ENCODE data around the gene ABCC2. TPM values are rescaled to one million over a fixed set of nuclear protein-coding genes. Genes with fewer than 3 reads are reported as not detected.
"Not testable (repeated sequence)": the region's sequence is repeated elsewhere in the genome, so short reads cannot be mapped to it uniquely, and the experiment has no call there.

ABCC2 gene
- total and polyA plus RNA-seq, 8 donors, result 0.60 to 1.8 (median 1.1) TPM

DNA sequence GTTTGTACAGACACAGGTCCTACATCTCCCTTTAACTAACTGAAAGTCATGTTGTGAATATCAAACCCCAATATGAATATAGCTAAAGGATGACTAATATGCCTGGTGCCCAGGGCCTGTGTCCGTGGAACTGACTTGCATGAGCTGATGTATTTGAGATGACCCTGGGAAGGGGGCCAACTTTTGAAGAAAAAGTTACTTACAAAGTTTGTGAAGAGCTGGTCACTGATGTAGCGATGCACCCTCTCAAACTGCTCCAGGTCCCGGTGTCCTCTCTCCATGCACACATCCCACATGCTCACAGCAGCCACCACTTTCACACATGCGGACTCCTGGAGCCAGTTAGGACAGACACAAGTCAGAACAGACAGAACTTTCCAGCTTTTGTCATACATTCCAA lies 106.2 kb downstream of the ABCC2 start:
- DNase-seq, result peak in 1 of 4 donors; percentile 16
- H3K27ac ChIP-seq, result no peak overlapping the region
- intact Hi-C loops (cut with DNase I), result no loop called here
- no peak for ATAC-seq
- no peaks in the 10 kb centered on the region for H3K9me3 ChIP-seq
- H3K36me3 ChIP-seq, result peaks cover 0 to 80% of the 10 kb centered on the region in 2 donors
- H3K4me1 ChIP-seq, result no peaks in the 10 kb centered on the region
- H3K27me3 ChIP-seq, result no peaks in the 10 kb centered on the region
- no peak overlapping the region for H3K4me3 ChIP-seq
- TF ChIP-seq, protein P1, sequence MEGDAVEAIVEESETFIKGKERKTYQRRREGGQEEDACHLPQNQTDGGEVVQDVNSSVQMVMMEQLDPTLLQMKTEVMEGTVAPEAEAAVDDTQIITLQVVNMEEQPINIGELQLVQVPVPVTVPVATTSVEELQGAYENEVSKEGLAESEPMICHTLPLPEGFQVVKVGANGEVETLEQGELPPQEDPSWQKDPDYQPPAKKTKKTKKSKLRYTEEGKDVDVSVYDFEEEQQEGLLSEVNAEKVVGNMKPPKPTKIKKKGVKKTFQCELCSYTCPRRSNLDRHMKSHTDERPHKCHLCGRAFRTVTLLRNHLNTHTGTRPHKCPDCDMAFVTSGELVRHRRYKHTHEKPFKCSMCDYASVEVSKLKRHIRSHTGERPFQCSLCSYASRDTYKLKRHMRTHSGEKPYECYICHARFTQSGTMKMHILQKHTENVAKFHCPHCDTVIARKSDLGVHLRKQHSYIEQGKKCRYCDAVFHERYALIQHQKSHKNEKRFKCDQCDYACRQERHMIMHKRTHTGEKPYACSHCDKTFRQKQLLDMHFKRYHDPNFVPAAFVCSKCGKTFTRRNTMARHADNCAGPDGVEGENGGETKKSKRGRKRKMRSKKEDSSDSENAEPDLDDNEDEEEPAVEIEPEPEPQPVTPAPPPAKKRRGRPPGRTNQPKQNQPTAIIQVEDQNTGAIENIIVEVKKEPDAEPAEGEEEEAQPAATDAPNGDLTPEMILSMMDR (IDR thresholded peaks at IDR 0.05), result no peak

DNA sequence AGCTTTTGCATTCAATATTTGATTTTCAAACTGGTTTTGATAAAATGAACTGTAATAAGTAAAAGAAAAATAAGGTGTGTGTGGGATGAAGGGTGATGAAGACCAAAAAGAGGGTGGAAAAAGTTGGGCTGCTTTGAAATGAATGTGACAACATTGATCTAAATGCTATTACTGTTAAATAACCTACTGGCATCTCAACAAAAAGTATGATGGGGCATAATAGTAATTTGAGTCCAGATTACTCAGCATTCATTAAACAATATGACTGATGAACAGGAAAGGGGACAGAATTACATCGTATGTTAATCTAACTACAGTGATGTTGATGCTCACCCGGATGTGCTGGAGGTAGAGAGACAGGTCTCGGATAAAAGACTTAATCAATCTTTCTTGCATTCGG lies 112.2 kb downstream of the ABCC2 start:
- Histone ChIP-seq H3K27me3 (no peaks in the 10 kb centered on the region), H3K36me3 (peaks cover 0 to 83% of the 10 kb centered on the region in 2 donors), H3K4me3 (no peak overlapping the region), H3K27ac (no peak overlapping the region), H3K4me1 (no peaks in the 10 kb centered on the region), H3K9me3 (no peaks in the 10 kb centered on the region)
- TF ChIP-seq, protein P1 (IDR thresholded peaks at IDR 0.05), result no peak
- intact Hi-C loops (cut with DNase I), result no loop called here
- DNase-seq (no peak), ATAC-seq (no peak)

DNA sequence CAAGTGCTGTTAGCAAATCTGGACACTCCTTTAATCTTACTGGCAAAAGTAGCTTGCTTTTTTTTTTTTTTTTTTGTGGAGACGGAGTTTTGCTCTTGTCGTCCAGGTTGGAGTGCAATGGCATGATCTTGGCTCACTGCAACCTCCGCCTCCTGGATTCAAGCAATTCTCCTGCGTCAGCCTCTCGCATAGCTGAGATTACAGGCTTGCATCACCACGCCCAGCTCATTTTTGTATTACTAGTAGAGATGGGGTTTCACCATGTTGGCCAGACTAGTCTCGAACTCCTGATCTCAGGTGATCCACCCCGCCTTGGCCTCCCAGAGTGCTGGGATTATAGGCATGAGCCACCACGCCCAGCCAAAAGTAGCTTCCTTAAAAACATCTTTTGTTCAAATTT lies 112.6 kb downstream of the ABCC2 start:
- H3K9me3 ChIP-seq; DNase-seq; H3K4me3 ChIP-seq; H3K27me3 ChIP-seq; ATAC-seq; intact Hi-C loops (cut with DNase I); H3K4me1 ChIP-seq; H3K27ac ChIP-seq: not testable (repeated sequence)
- peaks cover 0 to 83% of the 10 kb centered on the region in 2 donors for H3K36me3 ChIP-seq

DNA sequence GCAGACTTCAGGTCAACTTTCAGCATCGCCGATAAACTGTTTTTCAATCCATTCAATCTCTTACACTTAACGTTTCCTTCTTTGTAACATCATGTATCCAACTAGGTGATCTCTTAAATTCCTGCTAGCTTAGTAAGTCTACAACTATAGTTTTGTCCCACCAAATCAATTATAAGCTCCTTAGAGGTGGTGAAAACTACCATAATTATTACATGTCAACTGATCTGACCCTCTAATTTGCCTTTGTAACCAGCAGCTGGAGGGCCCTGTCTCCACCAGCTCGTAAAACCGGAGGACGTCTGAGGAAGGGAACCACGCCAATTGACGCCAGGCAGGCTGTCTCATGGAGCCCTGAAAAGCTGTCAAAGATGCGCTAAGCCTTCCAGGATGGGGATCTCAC lies 113.4 kb downstream of the ABCC2 start:
- no peak for ATAC-seq
- Histone ChIP-seq H3K36me3 (peaks cover 0 to 81% of the 10 kb centered on the region in 2 donors), H3K9me3 (no peaks in the 10 kb centered on the region), H3K27me3 (no peaks in the 10 kb centered on the region), H3K27ac (no peak overlapping the region), H3K4me1 (no peaks in the 10 kb centered on the region), H3K4me3 (no peak overlapping the region)
- TF ChIP-seq, protein P1 (IDR thresholded peaks at IDR 0.05), result no peak
- DNase-seq, result no peak
- intact Hi-C loops (cut with DNase I), result no loop called here

Other genes with a start within 250 kb of the ABCC2 start
- gene NKX2-3, start 249.7 kb upstream of the ABCC2 start, total RNA-seq, result not detected
- gene NKX2-3, start 249.7 kb upstream of the ABCC2 start, polyA plus RNA-seq (ENCODE audit: insufficient read length in 6 of 6), result not detected
- gene SLC25A28, start 162.2 kb upstream of the ABCC2 start, total RNA-seq, result 10 to 100 TPM; 32.5 to 55.8 TPM
- gene SLC25A28, start 162.2 kb upstream of the ABCC2 start, polyA plus RNA-seq (ENCODE audit: insufficient read length in 6 of 6), result 10 to 100 TPM; 42.9 to 55.7 (median 49.3) TPM
- gene ENTPD7, start 123.1 kb upstream of the ABCC2 start, total RNA-seq, result 10 to 100 TPM; 16.6 to 17.1 TPM
- gene ENTPD7, start 123.1 kb upstream of the ABCC2 start, polyA plus RNA-seq (ENCODE audit: insufficient read length in 6 of 6), result 10 to 100 TPM; 15.1 to 18.0 (median 15.7) TPM
- gene COX15, start 50.5 kb upstream of the ABCC2 start, total RNA-seq, result 10 to 100 TPM; 33.0 to 36.8 TPM
- gene COX15, start 50.5 kb upstream of the ABCC2 start, polyA plus RNA-seq (ENCODE audit: insufficient read length in 6 of 6), result 10 to 100 TPM; 49.8 to 64.9 (median 51.1) TPM
- 10 to 100 TPM; 12.3 to 28.4 TPM for gene CUTC, start 50.4 kb upstream of the ABCC2 start, total RNA-seq
- gene CUTC, start 50.4 kb upstream of the ABCC2 start, polyA plus RNA-seq (ENCODE audit: insufficient read length in 6 of 6), result 10 to 100 TPM; 21.0 to 27.1 (median 22.4) TPM
- gene DNMBP, start 227.3 kb downstream of the ABCC2 start, total RNA-seq, result 10 to 100 TPM; 14.8 to 15.8 TPM
- 10 to 100 TPM; 35.0 to 43.9 (median 39.3) TPM for gene DNMBP, start 227.3 kb downstream of the ABCC2 start, polyA plus RNA-seq (ENCODE audit: insufficient read length in 6 of 6)